Measurements from ENCODE around the gene TH. TPM values are rescaled to one million over a fixed set of nuclear protein-coding genes. Genes with fewer than 3 reads are reported as not detected.

Gene TH
- total RNA-seq, 1 experiment from 2014 or later: not detected

DNA sequence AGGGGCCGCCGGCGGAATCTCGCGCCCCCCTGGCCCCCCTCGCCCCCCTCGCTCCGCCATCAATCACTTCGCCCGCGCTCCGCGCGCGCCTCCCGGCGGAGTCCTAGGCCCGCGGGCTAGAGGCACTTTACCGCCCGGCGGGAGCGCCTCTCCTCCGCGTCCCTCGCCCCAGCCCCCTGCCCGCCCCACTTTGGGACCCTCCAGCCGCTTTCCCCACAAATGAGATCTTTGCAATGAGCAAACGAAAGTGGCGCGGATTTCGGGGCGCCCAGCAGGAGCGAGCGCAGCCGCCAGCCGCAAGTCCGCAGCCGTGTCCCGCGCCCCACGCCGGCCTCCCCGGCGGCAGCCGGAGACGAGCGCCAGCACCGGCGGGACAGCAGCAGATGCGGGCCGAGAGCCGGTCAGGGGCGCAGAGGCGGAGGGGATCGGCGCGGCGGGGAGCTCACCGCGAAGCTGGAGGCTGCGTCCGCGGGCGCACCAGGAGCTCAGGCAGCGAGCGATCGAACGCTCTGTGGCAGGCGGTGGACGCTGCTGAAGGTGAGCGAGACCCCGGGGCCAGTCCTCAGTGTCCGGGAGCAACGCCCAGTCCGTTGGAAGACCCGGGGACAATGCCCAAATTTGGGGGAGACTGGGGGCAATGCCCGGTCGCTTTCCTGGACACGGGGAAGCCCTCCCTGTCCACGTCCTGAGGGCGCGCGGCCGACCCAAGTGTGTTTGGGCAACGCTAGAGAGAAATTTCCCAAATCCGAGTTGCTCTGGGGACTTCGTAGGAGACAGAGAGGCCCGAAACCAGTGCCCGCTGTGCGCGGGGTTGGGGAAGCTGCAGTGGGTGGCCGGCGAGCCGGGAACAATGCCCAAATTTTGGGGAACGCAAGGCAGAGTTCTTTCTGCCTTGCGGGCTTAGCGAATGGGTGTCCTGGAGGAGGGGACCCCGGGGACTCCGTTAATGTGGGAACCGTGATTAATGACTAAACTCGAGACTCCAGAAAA, 30.9 kb downstream of the TH start:
- DNase-seq (ENCODE audit: low read depth, low spot score): no peak
- in situ Hi-C loops (cut with HindIII; ENCODE audit: low pct_unique_long_range_greater_than_20kb, low sequenced_read_pairs): no loop called here

DNA sequence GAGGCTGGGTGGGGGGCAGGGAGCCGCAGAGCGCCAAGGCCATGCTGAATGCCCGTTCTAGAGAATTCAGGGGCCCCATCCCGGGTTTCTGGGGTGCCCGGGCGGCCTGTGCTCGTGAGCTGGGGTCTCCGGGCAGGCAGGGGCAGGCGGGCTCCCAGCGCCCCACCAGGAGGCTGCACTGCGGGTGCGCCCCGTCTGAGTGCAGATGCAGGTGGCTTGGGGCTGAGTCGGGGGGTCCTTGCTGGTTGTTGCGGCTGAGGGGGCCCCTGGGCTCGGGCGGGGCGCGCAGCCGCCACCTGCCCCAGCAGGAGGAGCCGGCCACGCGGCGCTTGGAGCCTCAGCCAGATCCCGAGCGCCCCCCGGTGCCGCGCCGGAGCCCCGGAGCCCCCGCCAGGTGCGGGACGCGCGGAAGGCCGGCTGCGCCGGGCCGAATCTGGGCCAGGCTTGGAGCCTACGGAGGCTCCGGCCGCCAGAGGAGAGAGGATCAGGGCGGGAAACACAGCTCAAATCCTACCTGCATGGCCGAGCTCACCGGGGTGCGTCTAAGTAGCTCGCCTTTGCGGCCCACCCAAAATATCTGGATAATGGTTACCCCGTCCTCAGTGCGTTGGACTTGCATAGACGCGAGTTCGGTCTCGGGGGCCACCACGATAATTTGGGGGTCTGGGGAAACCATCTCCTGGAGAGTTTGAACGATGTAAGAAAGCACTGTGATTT, 31.8 kb downstream of the TH start:
- DNase-seq (ENCODE audit: low read depth, low spot score): no peak
- in situ Hi-C loops (cut with HindIII; ENCODE audit: low pct_unique_long_range_greater_than_20kb, low sequenced_read_pairs): no loop called here

DNA sequence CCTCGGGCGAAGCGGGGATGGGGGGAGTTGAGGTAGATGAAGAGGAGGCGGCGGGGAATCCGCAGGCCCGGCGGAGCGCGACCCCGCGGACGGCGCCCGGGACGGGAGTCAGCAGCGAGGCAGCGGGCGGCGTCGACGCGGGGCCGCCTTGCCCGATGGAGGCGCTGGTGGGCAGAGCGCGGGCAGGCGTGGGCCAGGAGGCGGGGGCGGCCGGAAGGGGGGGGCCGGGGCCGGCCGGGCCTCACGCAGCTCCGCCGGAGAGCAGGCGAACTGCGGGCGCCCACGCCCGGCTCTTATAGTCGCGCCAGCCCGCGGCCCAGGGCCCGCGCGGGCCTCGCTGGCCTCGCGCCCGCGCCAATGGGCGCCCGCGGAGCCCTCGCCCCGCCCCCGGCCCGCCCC, 32.5 kb downstream of the TH start, which contains the start of gene IGF2:
IGF2 (minus strand) TSS at position 267 of the 399 bp plus-strand sequence. CDS start 3,866 bp downstream, outside the sequence.
- no peak for DNase-seq (ENCODE audit: low read depth, low spot score)
- in situ Hi-C loops (cut with HindIII; ENCODE audit: low pct_unique_long_range_greater_than_20kb, low sequenced_read_pairs): no loop called here

DNA sequence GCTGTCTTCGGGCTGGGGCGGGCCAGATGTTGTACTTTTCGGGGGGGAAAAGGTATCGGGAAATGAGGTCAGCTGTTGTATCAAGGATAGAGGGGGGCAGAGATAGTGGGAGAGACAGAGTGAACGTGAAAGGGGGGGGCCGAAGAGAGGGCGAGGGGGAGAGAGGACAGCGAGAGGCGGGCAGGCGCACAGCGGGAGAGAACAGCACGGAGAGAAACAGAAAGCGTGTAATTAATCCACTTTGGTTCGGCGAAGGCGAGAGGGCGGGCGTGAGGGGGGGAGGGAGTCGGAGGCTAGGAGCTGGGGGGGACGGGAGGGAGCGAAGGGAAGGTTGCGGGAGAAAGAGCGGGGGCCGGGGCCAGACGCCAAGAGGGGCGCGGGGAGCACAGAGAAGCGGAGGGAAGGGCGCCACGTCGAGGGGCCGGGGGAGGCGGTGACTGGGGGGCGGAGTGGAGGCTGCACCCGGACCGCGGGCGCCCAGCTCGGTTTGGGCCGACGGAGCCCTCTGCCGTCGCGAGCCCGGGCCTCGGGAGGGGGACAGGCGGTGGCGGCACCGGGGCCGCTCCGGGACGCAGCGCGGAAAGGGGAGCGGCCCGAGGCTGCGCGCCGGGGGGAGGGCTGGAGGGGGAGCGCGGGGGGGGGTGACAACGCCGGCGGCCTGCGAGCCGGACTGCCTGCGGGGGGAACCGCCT, 33.0 kb downstream of the TH start:
- no peak for DNase-seq (ENCODE audit: low read depth, low spot score)
- in situ Hi-C loops (cut with HindIII; ENCODE audit: low pct_unique_long_range_greater_than_20kb, low sequenced_read_pairs): no loop called here

DNA sequence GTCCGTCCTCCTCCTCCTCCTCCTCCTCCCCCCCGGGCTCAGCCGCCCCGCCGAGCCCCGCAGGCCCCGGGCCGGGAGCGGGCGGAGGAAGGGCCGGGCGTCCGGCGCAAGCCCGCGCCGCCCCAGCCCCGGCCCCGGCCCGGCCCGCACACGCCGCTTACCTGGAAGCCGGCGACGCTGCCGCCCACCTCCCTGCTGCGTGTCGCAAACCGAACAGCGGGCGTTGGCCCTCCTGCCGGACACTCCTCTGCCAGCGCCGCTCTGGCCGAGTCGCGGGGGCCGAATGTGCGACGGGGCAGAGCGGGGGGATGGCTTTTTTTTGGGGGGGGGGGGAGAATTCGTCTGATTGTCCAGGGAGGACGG, 33.6 kb downstream of the TH start:
- no peak for DNase-seq (ENCODE audit: low read depth, low spot score)
- in situ Hi-C loops (cut with HindIII; ENCODE audit: low pct_unique_long_range_greater_than_20kb, low sequenced_read_pairs): no loop called here

DNA sequence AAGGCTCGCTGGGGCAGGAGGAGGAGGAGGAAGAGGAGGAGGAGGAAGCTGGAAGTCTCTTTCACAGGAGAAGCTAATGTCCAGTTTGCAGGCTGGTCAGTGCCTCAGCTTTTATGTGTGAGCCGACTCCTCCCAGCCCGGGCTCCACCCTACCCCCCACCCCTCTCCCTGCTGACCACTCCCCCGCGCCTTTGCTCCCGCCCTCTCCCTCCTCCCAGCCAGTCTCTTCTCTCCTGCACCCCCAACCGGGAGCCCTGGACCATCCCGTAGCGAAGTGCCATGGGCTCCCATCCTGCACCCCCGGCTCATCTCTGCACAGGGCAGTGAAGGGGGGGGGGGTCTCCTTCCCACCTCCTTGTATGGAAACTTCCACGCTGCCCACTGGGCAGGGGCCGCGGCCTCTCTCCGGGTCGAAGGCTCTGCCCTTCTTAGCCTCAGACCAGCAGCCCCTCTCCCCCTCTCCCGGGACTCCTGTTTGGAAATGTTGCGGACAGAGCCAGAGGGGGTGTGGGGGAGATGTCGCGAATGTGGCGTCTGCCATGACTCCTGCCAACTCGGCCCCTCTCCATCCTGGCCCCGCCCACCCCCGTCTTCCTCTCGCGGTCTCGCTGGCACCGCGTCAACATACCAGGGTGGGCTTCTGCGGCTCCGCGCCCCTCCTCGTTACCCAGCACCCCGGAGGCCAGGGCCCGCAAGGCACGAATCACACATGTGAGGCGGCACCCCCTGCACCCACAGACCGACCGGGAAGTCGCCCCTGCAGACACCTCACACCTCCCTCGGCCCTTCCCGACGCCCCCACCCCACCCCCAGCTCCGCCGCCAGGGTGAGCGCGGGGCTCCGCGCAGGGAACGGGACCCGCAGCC, 34.2 kb downstream of the TH start:
- peak; percentile 67 for DNase-seq (ENCODE audit: low read depth, low spot score)
- in situ Hi-C loops (cut with HindIII; ENCODE audit: low pct_unique_long_range_greater_than_20kb, low sequenced_read_pairs): no loop called here

DNA sequence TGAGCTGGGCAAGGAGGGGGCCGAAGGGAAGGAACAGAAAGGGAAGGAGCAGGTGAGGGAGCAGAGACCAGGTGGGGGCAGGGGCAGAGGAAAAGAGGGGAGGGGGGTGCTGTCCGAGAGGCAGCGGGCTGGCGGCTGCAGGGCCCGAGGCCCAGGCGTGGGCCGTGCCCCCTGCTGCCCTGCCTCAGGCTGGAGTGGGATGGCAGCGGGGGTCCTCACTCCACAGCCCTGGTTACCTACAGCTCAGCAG, 34.7 kb downstream of the TH start:
- DNase-seq (ENCODE audit: low read depth, low spot score): no peak
- in situ Hi-C loops (cut with HindIII; ENCODE audit: low pct_unique_long_range_greater_than_20kb, low sequenced_read_pairs): no loop called here

DNA sequence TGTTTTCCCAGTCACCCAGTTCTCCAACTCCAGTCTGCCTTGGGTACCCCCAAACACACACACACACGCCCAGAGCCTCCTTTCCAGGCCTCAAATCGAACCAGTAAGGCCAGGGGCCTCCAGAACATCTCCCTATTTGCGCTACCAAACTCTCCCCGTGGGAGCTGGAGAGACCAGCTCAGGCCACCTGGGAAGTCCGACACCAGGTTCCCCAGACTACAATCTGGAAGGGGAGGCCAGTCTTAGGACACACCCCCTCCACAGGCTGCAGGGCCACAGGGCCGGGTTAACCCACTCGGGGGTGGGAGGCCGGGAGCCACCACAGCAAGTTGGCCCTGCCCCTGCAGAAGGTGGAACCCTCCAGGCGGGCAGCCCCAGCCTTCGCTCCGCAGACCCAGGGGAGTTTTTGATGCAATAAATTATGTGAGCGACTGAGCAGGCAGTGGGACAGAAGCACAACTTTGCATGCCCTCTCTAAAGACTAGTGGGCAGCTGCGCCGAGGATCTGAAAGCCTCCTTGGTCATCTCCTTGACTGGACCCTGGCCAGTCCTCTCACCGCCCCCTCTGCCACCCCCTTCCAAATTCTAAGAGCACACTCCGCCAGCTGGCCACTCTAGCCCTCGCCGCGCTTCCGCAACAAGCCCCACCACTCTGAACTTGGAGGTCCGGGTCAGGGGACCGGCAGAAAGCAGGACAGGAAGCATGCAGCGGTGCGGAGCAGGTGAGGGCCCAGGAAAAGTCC, 35.2 kb downstream of the TH start:
- no peak for DNase-seq (ENCODE audit: low read depth, low spot score)
- in situ Hi-C loops (cut with HindIII; ENCODE audit: low pct_unique_long_range_greater_than_20kb, low sequenced_read_pairs): no loop called here

DNA sequence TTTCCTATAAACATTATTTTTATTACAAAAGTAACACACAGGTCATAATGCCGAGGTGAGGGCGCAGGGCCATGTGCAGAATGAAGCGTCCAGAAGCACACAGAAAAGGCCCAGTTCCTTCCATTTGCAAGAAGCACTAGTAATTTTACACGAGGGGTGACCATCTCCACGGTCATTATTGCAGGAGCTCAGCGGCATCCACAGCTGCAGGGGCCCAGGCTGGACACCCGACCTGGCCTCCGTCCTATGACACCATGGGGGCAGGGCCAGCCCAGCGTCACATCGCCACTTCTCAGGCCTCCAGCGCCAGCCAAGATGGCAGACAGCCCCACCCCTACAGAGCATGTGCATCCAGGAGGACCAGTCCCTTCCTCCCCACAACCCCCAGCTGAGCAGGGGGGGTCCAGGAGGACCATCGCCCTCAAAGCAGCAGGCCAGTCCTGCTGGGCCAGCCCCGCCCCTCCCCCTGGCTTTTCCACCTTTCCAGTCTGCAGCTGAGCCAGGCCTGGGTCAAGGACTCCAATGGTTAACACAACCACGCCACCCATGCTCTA, 35.9 kb downstream of the TH start:
- DNase-seq (ENCODE audit: low read depth, low spot score): no peak
- in situ Hi-C loops (cut with HindIII; ENCODE audit: low pct_unique_long_range_greater_than_20kb, low sequenced_read_pairs): no loop called here

DNA sequence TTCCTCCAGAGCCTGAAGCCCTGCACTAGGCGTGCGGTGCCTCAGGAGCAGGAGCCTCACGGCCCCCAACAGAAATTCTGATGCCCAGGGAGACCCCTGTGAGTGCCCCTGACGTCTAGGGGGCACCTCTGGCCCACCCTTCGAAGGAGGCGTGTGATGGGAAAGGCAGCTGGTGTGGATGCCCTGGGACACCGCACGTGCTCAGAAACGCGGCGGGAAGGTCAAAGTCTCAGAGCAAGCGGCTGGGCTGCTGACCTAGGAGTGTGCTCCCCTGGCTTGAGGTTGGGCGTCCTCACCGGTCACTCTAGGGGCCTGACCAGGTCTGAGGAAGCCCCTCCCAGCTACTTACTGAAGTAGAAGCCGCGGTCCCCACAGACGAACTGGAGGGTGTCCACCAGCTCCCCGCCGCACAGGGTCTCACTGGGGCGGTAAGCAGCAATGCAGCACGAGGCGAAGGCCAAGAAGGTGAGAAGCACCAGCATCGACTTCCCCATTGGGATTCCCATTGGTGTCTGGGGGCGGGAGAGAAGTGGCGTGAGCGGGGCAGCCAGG, 36.5 kb downstream of the TH start:
- in situ Hi-C loops (cut with HindIII; ENCODE audit: low pct_unique_long_range_greater_than_20kb, low sequenced_read_pairs): no loop called here
- DNase-seq (ENCODE audit: low read depth, low spot score): no peak

DNA sequence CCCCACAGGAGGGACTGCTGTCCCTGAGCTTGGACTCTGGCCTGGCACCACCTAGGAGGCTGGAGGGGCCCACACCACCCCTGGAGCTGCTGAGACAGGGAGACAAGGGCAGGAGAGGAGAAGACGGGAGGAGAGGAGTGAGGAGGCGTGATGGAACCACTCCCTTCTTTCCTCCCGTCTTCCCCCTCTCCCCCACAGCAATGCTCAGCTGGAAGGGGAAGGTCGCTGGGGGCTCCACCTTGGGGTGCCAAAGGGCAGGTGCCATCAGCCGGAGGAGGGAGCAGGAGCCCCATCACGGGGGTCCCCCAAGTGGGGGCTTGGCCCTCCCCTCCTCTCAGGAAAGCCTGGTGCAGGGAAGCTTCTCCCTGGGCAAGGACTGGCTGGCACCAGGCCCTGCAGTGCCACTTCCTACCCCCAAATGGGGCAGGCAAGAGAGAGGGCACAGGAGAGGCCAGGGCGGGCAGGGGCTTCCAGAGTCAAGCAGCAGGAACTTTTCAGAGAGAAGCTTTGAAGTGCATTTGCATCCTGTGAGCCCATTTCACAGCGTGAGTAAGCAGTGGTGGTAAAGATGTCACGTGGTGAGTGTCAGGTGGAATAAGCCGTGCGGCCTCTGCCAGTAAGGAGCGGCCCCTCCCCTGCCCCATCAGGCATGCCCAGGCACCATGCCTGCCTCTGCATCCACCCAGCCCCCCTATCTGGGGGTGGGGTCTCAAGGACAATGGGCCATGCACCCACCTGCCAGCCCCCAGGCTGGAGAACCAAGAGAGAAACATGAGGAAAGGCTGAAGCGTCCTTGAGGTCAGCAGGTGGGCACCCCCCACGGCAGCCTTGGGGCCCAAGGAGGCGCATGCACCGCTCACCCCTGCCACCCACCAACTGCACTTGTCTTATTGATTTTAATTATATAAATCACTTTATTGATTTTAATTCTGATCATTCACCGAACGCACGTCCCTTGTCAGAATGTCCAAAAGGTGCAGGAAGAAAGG, 37.3 kb downstream of the TH start:
- DNase-seq (ENCODE audit: low read depth, low spot score): no peak
- in situ Hi-C loops (cut with HindIII; ENCODE audit: low pct_unique_long_range_greater_than_20kb, low sequenced_read_pairs): no loop called here

DNA sequence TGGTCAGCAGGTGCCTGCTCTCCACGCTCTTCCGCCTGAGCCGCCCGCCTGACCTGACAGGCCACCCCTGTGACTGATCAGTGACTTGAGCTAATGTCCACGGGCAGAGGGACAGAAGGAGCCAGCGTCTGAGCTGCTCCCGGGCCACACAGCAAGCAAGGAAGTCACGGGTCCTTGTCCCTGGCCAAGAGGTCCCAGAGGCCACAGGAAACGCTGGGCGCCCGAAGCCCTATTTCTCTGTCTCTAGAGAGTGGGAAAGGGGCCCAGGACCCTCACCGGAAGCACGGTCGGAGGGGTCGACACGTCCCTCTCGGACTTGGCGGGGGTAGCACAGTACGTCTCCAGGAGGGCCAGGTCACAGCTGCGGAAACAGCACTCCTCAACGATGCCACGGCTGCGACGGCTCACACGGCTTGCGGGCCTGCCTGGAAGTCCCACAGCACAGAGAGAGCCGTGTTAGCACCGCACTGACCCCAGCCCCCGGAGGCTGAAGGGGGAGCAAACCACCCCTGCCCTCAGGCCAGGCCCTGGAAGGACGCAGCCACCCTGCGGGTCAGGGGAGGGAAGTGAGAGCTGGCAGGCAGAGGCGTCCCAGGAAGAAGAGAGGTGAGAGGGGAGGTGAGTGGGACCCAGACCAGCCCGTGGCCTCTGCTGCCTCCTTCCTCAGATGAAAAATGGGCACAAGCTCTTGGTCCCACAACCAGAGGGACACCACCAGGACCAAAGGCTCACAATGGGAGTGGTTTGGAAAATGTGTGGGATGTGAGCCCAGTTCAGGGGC, 38.2 kb downstream of the TH start:
- in situ Hi-C loops (cut with HindIII; ENCODE audit: low pct_unique_long_range_greater_than_20kb, low sequenced_read_pairs): no loop called here
- no peak for DNase-seq (ENCODE audit: low read depth, low spot score)

DNA sequence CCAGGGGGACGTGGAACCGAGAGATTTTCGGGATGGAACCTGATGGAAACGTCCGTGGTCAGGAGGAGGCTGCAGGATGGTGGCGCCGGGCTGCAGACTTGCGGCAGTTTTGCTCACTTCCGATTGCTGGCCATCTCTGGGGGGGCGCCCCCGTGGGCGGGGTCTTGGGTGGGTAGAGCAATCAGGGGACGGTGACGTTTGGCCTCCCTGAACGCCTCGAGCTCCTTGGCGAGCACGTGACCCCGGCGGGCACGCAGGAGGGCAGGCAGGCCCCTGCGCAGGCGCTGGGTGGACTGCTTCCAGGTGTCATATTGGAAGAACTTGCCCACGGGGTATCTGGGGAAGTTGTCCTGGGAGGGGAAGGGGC, 38.8 kb downstream of the TH start:
- no peak for DNase-seq (ENCODE audit: low read depth, low spot score)
- in situ Hi-C loops (cut with HindIII; ENCODE audit: low pct_unique_long_range_greater_than_20kb, low sequenced_read_pairs): no loop called here

DNA sequence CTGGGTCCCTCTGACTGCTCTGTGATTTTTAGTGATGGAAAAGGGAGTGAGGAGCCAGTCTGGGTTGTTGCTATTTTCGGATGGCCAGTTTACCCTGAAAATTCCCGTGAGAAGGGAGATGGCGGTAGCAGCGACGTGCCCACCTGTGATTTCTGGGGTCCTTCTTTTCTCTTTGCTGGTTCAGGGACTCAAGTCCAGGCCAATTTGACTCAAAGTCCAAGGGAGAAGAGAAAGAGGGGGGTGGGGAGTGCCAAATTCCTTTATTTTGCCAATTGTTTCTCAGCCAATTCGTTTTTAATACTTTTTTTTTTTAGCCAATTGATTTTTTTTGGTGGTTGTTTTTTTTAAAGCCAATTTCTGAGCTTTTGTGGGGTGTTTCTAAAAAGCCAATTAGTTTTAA, 39.4 kb downstream of the TH start:
- in situ Hi-C loops (cut with HindIII; ENCODE audit: low pct_unique_long_range_greater_than_20kb, low sequenced_read_pairs): no loop called here

More for the DNA sequence above, 39.4 kb downstream of the TH start:
- DNase-seq (ENCODE audit: low read depth, low spot score): no peak

All from SK-MEL-5 (cell line).